PC-3 (cell line): ENCODE measurements around the gene CDK16.

ENCODE experiments used
- CTCF ChIP-seq: fragments of 300-600 bp; sonication (generic); conservative IDR thresholded peaks from 2 replicates; pipeline ENCODE4 v1.5.1; 2017; ENCODE audit warnings: antibody characterized with exemption, low read depth, mild to moderate bottlenecking, low read length
- EZH2phosphoT487 ChIP-seq: fragments of 300-600 bp; sonication (generic); IDR thresholded peaks from 2 replicates; pipeline ENCODE4 v1.6.1; 2018; ENCODE audit warnings: mild to moderate bottlenecking, antibody characterized with exemption, low read length, borderline replicate concordance

- TF ChIP-seq CTCF = no peak
- TF ChIP-seq EZH2phosphoT487 = no peak
Observed at GRCh38 chrX:47202316-47202715, 16.2 kb upstream of the CDK16 start.
